ENCODE measurements around the gene ZBTB32. TPM values are rescaled to one million over a fixed set of nuclear protein-coding genes. Genes with fewer than 3 reads are reported as not detected.
"Not testable (repeated sequence)": the region's sequence is repeated elsewhere in the genome, so short reads cannot be mapped to it uniquely, and the experiment has no call there.

ZBTB32 gene
- total RNA-seq, 6 donors from 2014 or later = 0.20 to 0.55 (median 0.30) TPM; not detected in 3

GRCh38 chr19:35675589-35676140, 28.7 kb upstream of the ZBTB32 start:
- Histone ChIP-seq H3K36me3 (no peaks in the 10 kb centered on the region), H3K4me1 (peaks cover 6 to 9% (median 6%) of the 10 kb centered on the region in 4 donors), H3K27ac (no peak overlapping the region), H3K27me3 (peaks cover 0 to 11% (median 4%) of the 10 kb centered on the region in 4 donors), H3K9me3 (no peaks in the 10 kb centered on the region), H3K4me3 (no peak overlapping the region)
- 69 to 74% methylated on average over 11 to 15 of the region's 15 CpGs for WGBS, 2 donors
- DNase-seq (peak in 1 of 2 donors; percentile 48), ATAC-seq (ENCODE audit: low FRiP score in 2 of 2) (no peak)
- TF ChIP-seq POLR2A (IDR thresholded peaks at IDR 0.05) = no peak
- TF ChIP-seq POLR2AphosphoS5 (IDR thresholded peaks at IDR 0.05) = no peak
- TF ChIP-seq CTCF (IDR thresholded peaks at IDR 0.05) = no peak
- TF ChIP-seq EP300 (IDR thresholded peaks at IDR 0.05) = no peak

GRCh38 chr19:35689836-35690235, 14.5 kb upstream of the ZBTB32 start:
- Histone ChIP-seq H3K27ac (no peak overlapping the region), H3K27me3 (no peaks in the 10 kb centered on the region), H3K4me3 (no peak overlapping the region), H3K36me3 (no peaks in the 10 kb centered on the region), H3K4me1 (no peaks in the 10 kb centered on the region), H3K9me3 (no peaks in the 10 kb centered on the region)
- TF ChIP-seq POLR2A (IDR thresholded peaks at IDR 0.05) = no peak
- no peak for TF ChIP-seq POLR2AphosphoS5 (IDR thresholded peaks at IDR 0.05)
- no peak for TF ChIP-seq CTCF (IDR thresholded peaks at IDR 0.05)
- no peak for TF ChIP-seq EP300 (IDR thresholded peaks at IDR 0.05)
- ATAC-seq (ENCODE audit: low FRiP score in 2 of 2) (no peak), DNase-seq (no peak)
- WGBS, 2 donors = 64 to 73% methylated on average over 4 of the region's 4 CpGs

GRCh38 chr19:35691106-35691505, 13.3 kb upstream of the ZBTB32 start:
- DNase-seq = peak in 1 of 2 donors; percentile 78
- 97 to 98% methylated on average over 12 to 31 of the region's 37 CpGs for WGBS, 2 donors
- H3K4me1 ChIP-seq; H3K27me3 ChIP-seq; H3K27ac ChIP-seq; H3K36me3 ChIP-seq; H3K4me3 ChIP-seq; H3K9me3 ChIP-seq; ATAC-seq (ENCODE audit: low FRiP score in 2 of 2): not testable (repeated sequence)

- no peaks in the 10 kb centered on the region for H3K4me1 ChIP-seq
- no peak for ATAC-seq (ENCODE audit: low FRiP score in 2 of 2)
- no peak for TF ChIP-seq CTCF (IDR thresholded peaks at IDR 0.05)
- TF ChIP-seq POLR2AphosphoS5 (IDR thresholded peaks at IDR 0.05) = no peak
- no peak for TF ChIP-seq EP300 (IDR thresholded peaks at IDR 0.05)
- TF ChIP-seq POLR2A (IDR thresholded peaks at IDR 0.05) = no peak
- H3K36me3 ChIP-seq = no peaks in the 10 kb centered on the region
- H3K9me3 ChIP-seq = no peaks in the 10 kb centered on the region
- H3K27me3 ChIP-seq = no peaks in the 10 kb centered on the region
- no peak overlapping the region for H3K4me3 ChIP-seq
- DNase-seq = peak in 1 of 2 donors; percentile 59
- H3K27ac ChIP-seq = no peak overlapping the region
- 66 to 73% methylated on average over 9 to 11 of the region's 11 CpGs for WGBS, 2 donors
Observed at GRCh38 chr19:35692010-35692409, 12.3 kb upstream of the ZBTB32 start.

- no peaks in the 10 kb centered on the region for H3K9me3 ChIP-seq
- no peak overlapping the region for H3K27ac ChIP-seq
- DNase-seq (no peak), ATAC-seq (ENCODE audit: low FRiP score in 2 of 2) (peak in 1 of 2 donors; percentile 16)
- H3K36me3 ChIP-seq = no peaks in the 10 kb centered on the region
- 8 to 19% methylated on average over 7 to 8 of the region's 8 CpGs for WGBS, 2 donors
- TF ChIP-seq POLR2A (IDR thresholded peaks at IDR 0.05) = no peak
- TF ChIP-seq POLR2AphosphoS5 (IDR thresholded peaks at IDR 0.05) = no peak
- no peak for TF ChIP-seq CTCF (IDR thresholded peaks at IDR 0.05)
- no peak for TF ChIP-seq EP300 (IDR thresholded peaks at IDR 0.05)
- no peaks in the 10 kb centered on the region for H3K27me3 ChIP-seq
- H3K4me3 ChIP-seq = no peak overlapping the region
- H3K4me1 ChIP-seq = no peaks in the 10 kb centered on the region
Observed at GRCh38 chr19:35693422-35693821, 10.9 kb upstream of the ZBTB32 start.

All from upper lobe of left lung (tissue), 6 donors.